B cell (primary cell): ENCODE results near the gene A2ML1. TPM values are rescaled to one million over a fixed set of nuclear protein-coding genes. Genes with fewer than 3 reads are reported as not detected.

Source experiments
- ATAC-seq: fragments of 200-7000 bp; cut with Tn5 transposase; one replicate; pipeline ENCODE4 v1.10.0; 2021; ENCODE audit warnings: low read depth, mild to moderate bottlenecking, moderate number of reproducible peaks, moderate library complexity
- CTCF ChIA-PET: fragments of 350-600 bp; sonication (Branson Sonifier 250); formaldehyde crosslinking; loops from one replicate; lab custom pipeline; 2021; ENCODE audit warnings: antibody characterized with exemption, inconsistent platforms; lab: Charles Lee
- POLR2A ChIA-PET: fragments of 350-600 bp; sonication (Branson Sonifier 250); formaldehyde crosslinking; loops from one replicate; lab custom pipeline; 2021; ENCODE audit warnings: antibody characterized with exemption; lab: Charles Lee
- DNase-seq: peaks from one replicate; pipeline ENCODE4 v3.0.0; 2013
- H2AFZ ChIP-seq: 2 replicates; pipeline ENCODE4 v1.6.1; 2012; ENCODE audit warnings: mild to moderate bottlenecking, low read depth, low read length; ENCODE audit not compliant: insufficient read depth, poor library complexity, severe bottlenecking
- H3K27ac ChIP-seq, 2 donors: 1 replicate in 1 of 2; 2 replicates in 1 of 2; pipeline ENCODE4 v1.5.1; 2012 to 2013; ENCODE audit warnings: low read length in 2 of 2, mild to moderate bottlenecking in 2 of 2, moderate library complexity in 1 of 2
- H3K27me3 ChIP-seq, 4 experiments: fragments of 200-600 bp in 1 of 4; sonication (generic) in 1 of 4; replicated peaks in 1 of 4; 1 replicate in 2 of 4; 2 replicates in 2 of 4; pipeline versions ENCODE4 v1.6.1 to v1.7.0; 2013 to 2016; ENCODE audit warnings: low read length in 3 of 4, mild to moderate bottlenecking in 2 of 4, mixed read lengths in 1 of 4, moderate library complexity in 1 of 4; ENCODE audit not compliant: insufficient read depth in 4 of 4, control insufficient read depth in 3 of 4; ENCODE audit errors: control extremely low read depth in 1 of 4
- H3K36me3 ChIP-seq, 2 experiments: replicated peaks in 1 of 2; 1 replicate in 1 of 2; 2 replicates in 1 of 2; pipeline versions ENCODE4 v1.6.1 to v1.7.1; 2013; ENCODE audit warnings: low read length in 1 of 2; ENCODE audit not compliant: insufficient read depth in 2 of 2, control insufficient read depth in 1 of 2; ENCODE audit errors: control extremely low read depth in 1 of 2, extremely low read depth in 1 of 2
- H3K4me1 ChIP-seq, 2 donors: fragments of 200-600 bp in 1 of 2; sonication (generic) in 1 of 2; 1 replicate in 1 of 2; 2 replicates in 1 of 2; pipeline versions ENCODE4 v1.5.1 to v1.6.1; 2013 to 2017; ENCODE audit warnings: low read length in 2 of 2; ENCODE audit not compliant: control insufficient read depth in 2 of 2, insufficient read depth in 2 of 2
- H3K4me2 ChIP-seq: replicated peaks from 2 replicates; pipeline ENCODE3; 2012; ENCODE audit warnings: mild to moderate bottlenecking, low read depth, low read length; ENCODE audit not compliant: poor library complexity, severe bottlenecking
- H3K4me3 ChIP-seq, 5 experiments: fragments of 200-600 bp in 1 of 5; sonication (generic) in 1 of 5; 1 replicate in 3 of 5; 2 replicates in 2 of 5; pipeline versions ENCODE4 v1.5.1 to v1.7.0; 2011 to 2016; ENCODE audit warnings: low read length in 4 of 5, mild to moderate bottlenecking in 4 of 5, low read depth in 2 of 5, control low read depth in 1 of 5, moderate library complexity in 1 of 5; ENCODE audit not compliant: insufficient read depth in 1 of 5; ENCODE audit errors: control extremely low read depth in 1 of 5, extremely low read depth in 1 of 5
- H3K79me2 ChIP-seq: fragments of 200-600 bp; sonication (generic); one replicate; pipeline ENCODE4 v1.6.0; 2016; ENCODE audit warnings: low read length; ENCODE audit not compliant: control insufficient read depth, insufficient read depth
- H3K9ac ChIP-seq: fragments of 200-600 bp; sonication (generic); 2 replicates; pipeline ENCODE4 v1.6.1; 2017; ENCODE audit warnings: mild to moderate bottlenecking, low read length, moderate library complexity
- H3K9me3 ChIP-seq, 3 donors: one replicate each; pipeline versions ENCODE4 v1.6.1 to v1.7.1; 2013; ENCODE audit warnings: low read length in 2 of 3; ENCODE audit not compliant: control insufficient read depth in 2 of 3, insufficient read depth in 1 of 3; ENCODE audit errors: control extremely low read depth in 1 of 3
- H4K20me1 ChIP-seq: 2 replicates; pipeline ENCODE4 v1.6.0; 2012; ENCODE audit warnings: mild to moderate bottlenecking, low read length; ENCODE audit not compliant: insufficient read depth, control insufficient read depth, poor library complexity, severe bottlenecking
- H3K27ac Mint-ChIP-seq: one replicate; pipeline ENCODE4 v1.8.0; 2021; ENCODE audit warnings: mixed read lengths
- H3K27me3 Mint-ChIP-seq: one replicate; pipeline ENCODE4 v1.8.0; 2021; ENCODE audit warnings: mixed read lengths
- H3K4me1 Mint-ChIP-seq: one replicate; pipeline ENCODE4 v1.8.0; 2021; ENCODE audit warnings: mixed read lengths
- H3K4me3 Mint-ChIP-seq: one replicate; pipeline ENCODE4 v1.8.0; 2021; ENCODE audit warnings: mixed read lengths
- H3K9me3 Mint-ChIP-seq: one replicate; pipeline ENCODE4 v1.8.0; 2022; ENCODE audit warnings: mixed read lengths; ENCODE audit not compliant: insufficient read depth
- EZH2 ChIP-seq: IDR thresholded peaks from 2 replicates; pipeline ENCODE4 v1.6.1; 2012; ENCODE audit warnings: borderline replicate concordance, low read depth, mild to moderate bottlenecking, moderate library complexity, low read length; ENCODE audit not compliant: insufficient read depth, poor library complexity, severe bottlenecking
- WGBS: methylation state at CpG from one replicate; pipeline ENCODE4 v1.1.5; 2013; ENCODE audit warnings: missing lambda C conversion rate; ENCODE audit not compliant: insufficient coverage; 5-methylcytosine and 5-hydroxymethylcytosine counted together
- intact Hi-C: fragments of 100-400 bp; cut with micrococcal nuclease; formaldehyde crosslinking; loops from one replicate; pipeline ENCODE4 v1.10.0; 2022
- polyA plus RNA-seq: library from polyadenylated mRNA; depleted of rRNA; stranded (reverse); fragments of >200 nt; gene quantifications from 2 replicates; pipeline ENCODE4 v1.2.3, GENCODE V29; 2012
- total RNA-seq, 2 donors: library from RNA; stranded (reverse); fragments of 120-200 nt in 1 of 2; gene quantifications; 1 replicate in 1 of 2; 2 replicates in 1 of 2; pipeline versions ENCODE4 v1.2.3 to v1.2.4, GENCODE V29; 2013 to 2022
- TF ChIP-seq, protein P1 (sequence below): fragments of 200-600 bp; IDR thresholded peaks from one replicate; pipeline ENCODE4 v1.8.0; 2022; ENCODE audit warnings: antibody characterized with exemption, mild to moderate bottlenecking

Gene A2ML1
- total and polyA plus RNA-seq, 2 donors (not counting 1 experiment from before 2014, with no cell fraction given), result not detected

DNA sequence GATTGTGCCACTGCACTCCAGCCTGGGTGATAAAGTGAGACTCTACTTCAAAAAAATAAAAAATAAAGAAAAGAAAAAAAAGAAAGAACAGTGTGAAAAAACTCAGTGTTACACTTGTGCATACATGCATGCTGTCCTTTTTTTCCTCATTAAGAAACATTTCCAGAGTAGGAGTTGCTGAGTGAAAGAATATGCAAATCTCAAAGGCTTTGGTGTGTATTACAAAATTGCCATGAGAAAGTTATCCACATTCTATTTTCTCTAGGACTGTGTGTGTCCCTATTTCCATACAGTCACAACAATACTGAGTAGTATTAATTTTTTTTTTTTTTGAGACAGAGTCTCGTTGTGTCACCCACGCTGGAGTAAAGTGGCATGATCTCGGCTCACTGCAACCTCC, 830 bp upstream of the A2ML1 start:
- ATAC-seq (no peak), DNase-seq (no peak)
- Mint-ChIP-seq H3K9me3 (peaks cover 5% of the 10 kb centered on the region), H3K4me1 (no peaks in the 10 kb centered on the region), H3K27me3 (peaks cover 6% of the 10 kb centered on the region), H3K27ac (no peak overlapping the region), H3K4me3 (no peak overlapping the region)
- no peak for TF ChIP-seq EZH2
- TF ChIP-seq, protein P1, sequence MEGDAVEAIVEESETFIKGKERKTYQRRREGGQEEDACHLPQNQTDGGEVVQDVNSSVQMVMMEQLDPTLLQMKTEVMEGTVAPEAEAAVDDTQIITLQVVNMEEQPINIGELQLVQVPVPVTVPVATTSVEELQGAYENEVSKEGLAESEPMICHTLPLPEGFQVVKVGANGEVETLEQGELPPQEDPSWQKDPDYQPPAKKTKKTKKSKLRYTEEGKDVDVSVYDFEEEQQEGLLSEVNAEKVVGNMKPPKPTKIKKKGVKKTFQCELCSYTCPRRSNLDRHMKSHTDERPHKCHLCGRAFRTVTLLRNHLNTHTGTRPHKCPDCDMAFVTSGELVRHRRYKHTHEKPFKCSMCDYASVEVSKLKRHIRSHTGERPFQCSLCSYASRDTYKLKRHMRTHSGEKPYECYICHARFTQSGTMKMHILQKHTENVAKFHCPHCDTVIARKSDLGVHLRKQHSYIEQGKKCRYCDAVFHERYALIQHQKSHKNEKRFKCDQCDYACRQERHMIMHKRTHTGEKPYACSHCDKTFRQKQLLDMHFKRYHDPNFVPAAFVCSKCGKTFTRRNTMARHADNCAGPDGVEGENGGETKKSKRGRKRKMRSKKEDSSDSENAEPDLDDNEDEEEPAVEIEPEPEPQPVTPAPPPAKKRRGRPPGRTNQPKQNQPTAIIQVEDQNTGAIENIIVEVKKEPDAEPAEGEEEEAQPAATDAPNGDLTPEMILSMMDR, result no peak
- intact Hi-C loops, result no loop called here
- no peak overlapping the region for H3K4me2 ChIP-seq
- no peaks in the 10 kb centered on the region for H3K36me3 ChIP-seq
- CTCF ChIA-PET, result interaction anchor here (0.7 kb wide), 1 partner anchor 139 kb away, joined by 3 read pairs; no protein-coding TSS in a partner anchor
- POLR2A ChIA-PET, result no interaction called here
- H3K9ac ChIP-seq, result no peak overlapping the region
- H3K27ac ChIP-seq, result no peak overlapping the region
- no peaks in the 10 kb centered on the region for H4K20me1 ChIP-seq
- H3K4me3 ChIP-seq, result no peak overlapping the region
- H3K4me1 ChIP-seq, result no peaks in the 10 kb centered on the region
- H2AFZ ChIP-seq, result no peak overlapping the region
- peaks cover 0 to 4% (median 2%) of the 10 kb centered on the region in 3 donors for H3K9me3 ChIP-seq
- no peaks in the 10 kb centered on the region for H3K79me2 ChIP-seq
- no CpG with 5 or more reads among the region's 3 CpGs for WGBS
- no peaks in the 10 kb centered on the region for H3K27me3 ChIP-seq

DNA sequence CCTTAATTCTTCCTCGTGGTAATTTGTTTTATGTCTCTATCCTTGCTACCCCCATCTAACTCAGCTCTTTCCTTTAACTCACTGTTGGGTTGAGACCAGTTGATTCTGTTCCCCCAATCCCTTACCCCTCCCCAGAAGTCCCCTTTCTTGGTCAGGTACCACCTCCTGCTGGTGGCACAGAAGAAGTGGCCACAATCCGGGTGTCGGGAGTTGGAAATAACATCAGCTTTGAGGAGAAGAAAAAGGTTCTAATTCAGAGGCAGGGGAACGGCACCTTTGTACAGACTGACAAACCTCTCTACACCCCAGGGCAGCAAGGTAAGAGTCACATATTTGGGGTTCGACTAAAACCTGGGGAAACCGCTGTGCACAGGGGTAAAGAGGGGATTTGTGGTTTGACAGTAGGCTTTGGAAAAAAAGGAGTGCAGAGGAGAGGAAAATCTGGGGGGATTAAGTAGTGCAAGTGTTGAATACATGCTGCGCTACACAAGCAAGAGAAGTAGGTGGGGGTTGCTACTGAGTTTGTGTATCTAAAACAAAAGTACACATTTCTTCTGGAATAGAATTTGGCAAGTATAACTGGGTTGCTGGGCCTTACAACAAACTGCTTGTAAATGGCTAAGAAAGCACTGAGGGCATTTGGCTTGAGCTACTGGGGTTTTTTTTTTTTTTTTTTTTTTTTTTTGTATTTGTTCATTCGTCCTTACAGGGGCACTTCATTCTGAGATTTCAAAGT, 1.3 kb downstream of the A2ML1 start:
- CTCF ChIA-PET, result interaction anchor here (1.2 to 3.6 kb wide), 4 partner anchors 142 to 279 kb away, joined by 5 to 25 read pairs (median 6); no protein-coding TSS in a partner anchor
- Histone ChIP-seq H3K9me3 (peaks cover 0 to 5% (median 2%) of the 10 kb centered on the region in 3 donors), H3K4me2 (no peak overlapping the region), H3K36me3 (no peaks in the 10 kb centered on the region), H3K27ac (no peak overlapping the region), H3K4me1 (no peaks in the 10 kb centered on the region), H3K79me2 (no peaks in the 10 kb centered on the region), H3K9ac (no peak overlapping the region), H2AFZ (no peak overlapping the region), H4K20me1 (no peaks in the 10 kb centered on the region), H3K4me3 (no peak overlapping the region), H3K27me3 (no peaks in the 10 kb centered on the region)
- no peaks in the 10 kb centered on the region for H3K4me1 Mint-ChIP-seq
- TF ChIP-seq, protein P1, result peak; percentile 20
- no peak for TF ChIP-seq EZH2
- ATAC-seq (no peak), DNase-seq (peak; percentile 27)
- H3K9me3 Mint-ChIP-seq, result peaks cover 5% of the 10 kb centered on the region
- POLR2A ChIA-PET, result no interaction called here
- peaks cover 10% of the 10 kb centered on the region for H3K27me3 Mint-ChIP-seq
- 70% methylated on average over 4 of the region's 8 CpGs for WGBS
- no peak overlapping the region for H3K4me3 Mint-ChIP-seq
- intact Hi-C loops, result loop anchor here (1.0 kb wide), 1 partner anchor 141 kb away; no protein-coding TSS in a partner anchor
- H3K27ac Mint-ChIP-seq, result no peak overlapping the region
